Measurements from ENCODE around the gene NIT2. TPM values are rescaled to one million over a fixed set of nuclear protein-coding genes. Genes with fewer than 3 reads are reported as not detected.

Gene NIT2
- 79.4 to 90.4 TPM (median 87.7 TPM) in 5 replicates for total RNA-seq (2022; extraction: Qiagen RNA extraction; ENCODE audit: low read depth)

GRCh38 chr3:100334488-100335351 is at the start of gene NIT2:
Gene NIT2, plus strand, starts transcription at chr3:100334757. Its CDS starts 35 bp downstream, at chr3:100334792.

GRCh38 chr3:100400780-100401673 is 66.5 kb downstream of the NIT2 start, which contains the start of the genes LNP1 and TOMM70:
Gene LNP1, plus strand, starts transcription at chr3:100401539. Its CDS starts 28,191 bp downstream, at chr3:100429730.
Gene TOMM70, minus strand, starts transcription at chr3:100401089. Its CDS starts 140 bp downstream, at chr3:100400949.

Other genes starting within 250 kb of the NIT2 start
- gene FILIP1L, start 220.3 kb upstream of the NIT2 start, total RNA-seq (2022; extraction: Qiagen RNA extraction; ENCODE audit: low read depth) = 0.10 to 0.24 TPM (median 0.19 TPM) in 5 replicates
- gene TBC1D23, start 73.8 kb upstream of the NIT2 start, total RNA-seq (2022; extraction: Qiagen RNA extraction; ENCODE audit: low read depth) = 9.8 to 13.7 TPM (median 13.4 TPM) in 5 replicates
- gene TOMM70, start 66.3 kb downstream of the NIT2 start, total RNA-seq (2022; extraction: Qiagen RNA extraction; ENCODE audit: low read depth) = 29.2 to 60.2 TPM (median 50.2 TPM) in 5 replicates
- 0.66 to 1.2 TPM (median 0.80 TPM) in 5 replicates for gene LNP1, start 66.8 kb downstream of the NIT2 start, total RNA-seq (2022; extraction: Qiagen RNA extraction; ENCODE audit: low read depth)
- gene TMEM45A, start 157.9 kb downstream of the NIT2 start, total RNA-seq (2022; extraction: Qiagen RNA extraction; ENCODE audit: low read depth) = 1.4 to 2.6 TPM (median 2.4 TPM) in 5 replicates